Endothelial cell of umbilical vein (primary cell): ENCODE results near the gene CEP68. TPM values are rescaled to one million over a fixed set of nuclear protein-coding genes. Genes with fewer than 3 reads are reported as not detected.

Experiments
- BruUV-seq: library from RNA; stranded (reverse); fragments of 400-500 nt; replicated peaks from 2 replicates; lab custom pipeline; 2021; lab: Mats Ljungman, UMichigan
- CTCF ChIA-PET: fragments of 300-600, 350-600 bp; sonication (Branson Sonifier 250); formaldehyde crosslinking; loops from one replicate; lab custom pipeline; 2021; ENCODE audit warnings: antibody characterized with exemption, inconsistent platforms; lab: Charles Lee
- POLR2A ChIA-PET: fragments of 300-600, 350-600 bp; sonication (Branson Sonifier 250); formaldehyde crosslinking; loops from one replicate; lab custom pipeline; 2021; ENCODE audit warnings: antibody characterized with exemption, inconsistent platforms; lab: Charles Lee
- DNase-seq: peaks from one replicate; pipeline ENCODE4 v3.0.0-alpha.2; 2011; ENCODE audit warnings: low read depth, low spot score
- FAIRE-seq: peaks from 2 replicates; lab custom pipeline; 2011; peaks lifted over from hg19 to GRCh38; lab: Jason Lieb, UNC
- H2AFZ ChIP-seq: 2 replicates; pipeline ENCODE4 v1.6.0; 2012; ENCODE audit warnings: low read depth, low read length, control low read depth, inconsistent platforms
- H3K27ac ChIP-seq: 2 replicates; pipeline ENCODE4 v1.5.1; 2011; ENCODE audit warnings: low read depth, mild to moderate bottlenecking, control low read depth, low read length, moderate library complexity; ENCODE audit not compliant: insufficient read depth
- H3K27me3 ChIP-seq, 2 experiments: 2 replicates each; pipeline versions ENCODE4 v1.6.0 to v1.6.1; 2011; ENCODE audit warnings: low read length in 2 of 2, mixed read lengths in 1 of 2; ENCODE audit not compliant: control insufficient read depth in 2 of 2, insufficient read depth in 2 of 2
- H3K36me3 ChIP-seq, 2 experiments: 2 replicates in 1 of 2; 3 replicates in 1 of 2; pipeline ENCODE4 v1.5.1; 2011; ENCODE audit warnings: low read length in 2 of 2, mild to moderate bottlenecking in 1 of 2, moderate library complexity in 1 of 2; ENCODE audit not compliant: control insufficient read depth in 2 of 2, insufficient read depth in 2 of 2; ENCODE audit errors: extremely low read depth in 1 of 2
- H3K4me1 ChIP-seq: 3 replicates; pipeline ENCODE4 v1.5.1; 2011; ENCODE audit warnings: mild to moderate bottlenecking, low read length; ENCODE audit not compliant: control insufficient read depth, insufficient read depth; ENCODE audit errors: extremely low read depth
- H3K4me2 ChIP-seq: 2 replicates; pipeline ENCODE4 v1.6.1; 2011; ENCODE audit warnings: low read length, control low read depth, mixed read lengths; ENCODE audit not compliant: insufficient read depth
- H3K4me3 ChIP-seq, 3 experiments: fragments of 200-600 bp in 1 of 3; sonication (generic), shearing (Covaris generic) in 1 of 3; replicated peaks in 1 of 3; 2 replicates each; pipeline ENCODE4 v1.5.1; 2011 to 2016; ENCODE audit warnings: control low read depth in 3 of 3, low read length in 3 of 3, mild to moderate bottlenecking in 2 of 3, inconsistent platforms in 1 of 3, low read depth in 1 of 3, moderate library complexity in 1 of 3; ENCODE audit not compliant: insufficient read depth in 1 of 3
- H3K79me2 ChIP-seq: 2 replicates; pipeline ENCODE4 v1.6.0; 2012; ENCODE audit warnings: low read length, inconsistent platforms; ENCODE audit not compliant: control insufficient read depth, insufficient read depth
- H3K9ac ChIP-seq: replicated peaks from 2 replicates; pipeline ENCODE3; 2011; ENCODE audit warnings: low read length, control low read depth; ENCODE audit not compliant: insufficient read depth; ENCODE audit errors: extremely low read depth
- H3K9me1 ChIP-seq: replicated peaks from 3 replicates; pipeline ENCODE4 v1.6.0; 2011; ENCODE audit warnings: mild to moderate bottlenecking, low read length; ENCODE audit not compliant: control insufficient read depth, insufficient read depth; ENCODE audit errors: extremely low read depth
- H3K9me3 ChIP-seq: replicated peaks from 2 replicates; pipeline ENCODE4 v1.5.1; 2012; ENCODE audit warnings: low read length, inconsistent platforms; ENCODE audit not compliant: control insufficient read depth, insufficient read depth
- H4K20me1 ChIP-seq: replicated peaks from 2 replicates; pipeline ENCODE3; 2011; ENCODE audit warnings: mild to moderate bottlenecking, low read length; ENCODE audit not compliant: control insufficient read depth, insufficient read depth; ENCODE audit errors: extremely low read depth
- FOS ChIP-seq: IDR thresholded peaks from 2 replicates; pipeline ENCODE4 v1.6.1; 2011; ENCODE audit warnings: mild to moderate bottlenecking, low read length, moderate library complexity, borderline replicate concordance; ENCODE audit not compliant: insufficient read depth
- MAX ChIP-seq: IDR thresholded peaks from 2 replicates; pipeline ENCODE4 v1.6.1; 2011; ENCODE audit not compliant: insufficient read depth, insufficient read length
- dilution Hi-C: fragments of 300-500 bp; cut with MboI; formaldehyde crosslinking; loops from one replicate; pipeline ENCODE4 v1.15.0; 2019; ENCODE audit warnings: low sequenced_read_pairs; ENCODE audit not compliant: extremely low pct_ligation_motif_present
- intact Hi-C: fragments of 100-400 bp; cut with micrococcal nuclease; formaldehyde crosslinking; loops from one replicate; pipeline ENCODE4 v1.10.0; 2022
- polyA plus RNA-seq, 4 experiments: library from polyadenylated mRNA; depleted of rRNA in 3 of 4; stranded (reverse) in 3 of 4; unstranded in 1 of 4; fragments of >200 nt; gene quantifications; 2 replicates each; pipeline versions ENCODE4 v1.2.1 to v1.2.3, GENCODE V29; 2011 to 2012; ENCODE audit warnings: missing spikeins in 1 of 4
- total RNA-seq: library from RNA; stranded (reverse); gene quantifications from 2 replicates; pipeline ENCODE4 v1.2.3, GENCODE V29; 2021

The CEP68 gene
- total and polyA plus RNA-seq, 2 donors (not counting 3 experiments of a cell fraction or from before 2014, with no cell fraction given), result 21.4 to 22.0 TPM

GRCh38 chr2:65070172-65070830 lies 14.1 kb downstream of the CEP68 start:
- Histone ChIP-seq H3K36me3 (peaks cover 6 to 37% of the 10 kb centered on the region in 2 experiments), H3K79me2 (peaks cover 5% of the 10 kb centered on the region), H3K4me1 (peaks cover 36% of the 10 kb centered on the region), H2AFZ (no peak overlapping the region), H3K4me3 (no peak overlapping the region), H3K9me3 (no peaks in the 10 kb centered on the region), H3K27me3 (no peaks in the 10 kb centered on the region), H3K9ac (no peak overlapping the region), H3K27ac (peak overlapping the region; percentile 35), H4K20me1 (no peaks in the 10 kb centered on the region), H3K4me2 (no peak overlapping the region), H3K9me1 (no peaks in the 10 kb centered on the region)
- dilution Hi-C loops, result no loop called here
- POLR2A ChIA-PET, result interaction anchor here (1.0 to 1.4 kb wide), 2 partner anchors 14 to 27 kb away, joined by 3 read pairs; partner anchors contain the start of gene CEP68
- intact Hi-C loops, result no loop called here
- DNase-seq (peak; percentile 58), FAIRE-seq (peak; percentile 69)
- TF ChIP-seq MAX, result no peak
- TF ChIP-seq FOS, result peak; percentile 67
- BruUV-seq, result no TSS peak
- CTCF ChIA-PET, result interaction anchor here (1.0 to 2.6 kb wide), 4 partner anchors 12 to 152 kb away, joined by 3 to 14 read pairs (median 4); no protein-coding TSS in a partner anchor

DNA sequence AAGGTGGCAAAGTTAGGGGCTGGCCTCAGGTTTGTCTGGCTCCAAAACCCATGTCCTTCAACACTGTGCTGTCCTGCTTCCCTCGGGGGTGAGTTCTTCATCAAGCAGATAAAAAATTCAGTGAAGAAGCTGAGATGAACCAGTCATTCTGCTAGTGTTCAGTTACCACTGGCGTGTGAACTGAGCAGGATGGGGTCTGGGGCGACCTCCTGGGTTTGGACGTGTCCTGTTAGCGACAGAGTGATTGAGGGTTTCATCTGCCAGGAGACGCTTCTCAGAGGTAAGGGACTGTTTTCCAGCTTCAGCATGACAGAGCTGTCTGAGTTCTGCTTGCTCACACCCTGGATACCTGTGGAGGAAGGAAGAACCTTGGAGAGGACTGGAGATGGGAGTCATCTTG lies 14.6 kb downstream of the CEP68 start:
- TF ChIP-seq FOS, result no peak
- Histone ChIP-seq H3K9me3 (no peaks in the 10 kb centered on the region), H2AFZ (no peak overlapping the region), H3K36me3 (peaks cover 6 to 37% of the 10 kb centered on the region in 2 experiments), H4K20me1 (no peaks in the 10 kb centered on the region), H3K4me1 (peaks cover 33% of the 10 kb centered on the region), H3K4me3 (no peak overlapping the region), H3K27ac (peak overlapping the region; percentile 35), H3K4me2 (no peak overlapping the region), H3K9ac (no peak overlapping the region), H3K79me2 (peaks cover 5% of the 10 kb centered on the region), H3K9me1 (no peaks in the 10 kb centered on the region), H3K27me3 (no peaks in the 10 kb centered on the region)
- dilution Hi-C loops (no loop called here), intact Hi-C loops (no loop called here)
- FAIRE-seq, result no peak
- CTCF ChIA-PET, result interaction anchor here (1.0 to 2.6 kb wide), 5 partner anchors 13 to 153 kb away, joined by 3 to 14 read pairs (median 4); no protein-coding TSS in a partner anchor
- BruUV-seq, result no TSS peak
- POLR2A ChIA-PET, result no interaction called here
- no peak for DNase-seq
